Activated CD4-positive, CD25-positive, alpha-beta regulatory T cell (primary cell): ENCODE measurements around the gene HLCS.
"Not testable (repeated sequence)": the region's sequence is repeated elsewhere in the genome, so short reads cannot be mapped to it uniquely, and the experiment has no call there.

ENCODE experiments used
- DNase-seq, 4 experiments: peaks; one replicate each; lab custom pipeline; 2025; lab: John Stamatoyannopoulos, UW

HLCS gene

DNA sequence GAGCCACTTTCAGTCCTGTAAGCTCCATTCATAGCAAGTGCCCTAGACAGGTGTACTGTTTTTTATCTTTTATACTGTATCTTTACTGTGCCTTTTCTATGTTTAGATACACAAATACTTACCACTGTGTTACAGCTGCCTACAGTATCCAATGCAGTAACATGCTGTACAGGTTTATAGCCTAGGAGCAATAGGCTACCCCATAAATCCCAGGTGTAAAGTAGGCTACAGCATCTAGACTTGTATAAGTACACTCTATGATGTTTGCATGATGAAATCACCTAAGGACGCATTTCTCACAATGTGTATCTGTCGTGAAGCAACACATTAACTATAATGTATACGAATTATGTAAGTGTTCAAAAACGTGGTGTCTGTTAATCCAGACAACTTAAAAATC is 10.7 kb downstream of the HLCS start:
- DNase-seq, result no peak

DNA sequence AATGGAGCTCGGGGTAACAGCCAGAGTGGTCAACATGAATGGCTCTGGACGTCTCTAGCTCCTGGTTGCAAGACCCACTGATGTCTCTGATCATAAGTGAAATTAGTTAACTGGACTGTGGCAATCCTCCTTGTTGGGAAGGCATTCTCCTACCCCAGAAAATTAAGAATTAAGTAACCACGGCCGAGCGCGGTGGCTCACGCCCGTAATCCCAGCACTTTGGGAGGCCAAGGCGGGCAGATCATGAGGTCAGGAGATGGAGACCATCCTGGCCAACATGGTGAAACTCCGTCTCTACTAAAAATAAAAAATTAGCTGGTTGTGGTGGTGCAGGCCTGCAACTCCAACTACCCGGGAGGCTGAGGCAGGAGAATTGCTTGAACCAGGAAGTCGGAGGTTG is 14.1 kb downstream of the HLCS start:
- DNase-seq, result not testable (repeated sequence)

DNA sequence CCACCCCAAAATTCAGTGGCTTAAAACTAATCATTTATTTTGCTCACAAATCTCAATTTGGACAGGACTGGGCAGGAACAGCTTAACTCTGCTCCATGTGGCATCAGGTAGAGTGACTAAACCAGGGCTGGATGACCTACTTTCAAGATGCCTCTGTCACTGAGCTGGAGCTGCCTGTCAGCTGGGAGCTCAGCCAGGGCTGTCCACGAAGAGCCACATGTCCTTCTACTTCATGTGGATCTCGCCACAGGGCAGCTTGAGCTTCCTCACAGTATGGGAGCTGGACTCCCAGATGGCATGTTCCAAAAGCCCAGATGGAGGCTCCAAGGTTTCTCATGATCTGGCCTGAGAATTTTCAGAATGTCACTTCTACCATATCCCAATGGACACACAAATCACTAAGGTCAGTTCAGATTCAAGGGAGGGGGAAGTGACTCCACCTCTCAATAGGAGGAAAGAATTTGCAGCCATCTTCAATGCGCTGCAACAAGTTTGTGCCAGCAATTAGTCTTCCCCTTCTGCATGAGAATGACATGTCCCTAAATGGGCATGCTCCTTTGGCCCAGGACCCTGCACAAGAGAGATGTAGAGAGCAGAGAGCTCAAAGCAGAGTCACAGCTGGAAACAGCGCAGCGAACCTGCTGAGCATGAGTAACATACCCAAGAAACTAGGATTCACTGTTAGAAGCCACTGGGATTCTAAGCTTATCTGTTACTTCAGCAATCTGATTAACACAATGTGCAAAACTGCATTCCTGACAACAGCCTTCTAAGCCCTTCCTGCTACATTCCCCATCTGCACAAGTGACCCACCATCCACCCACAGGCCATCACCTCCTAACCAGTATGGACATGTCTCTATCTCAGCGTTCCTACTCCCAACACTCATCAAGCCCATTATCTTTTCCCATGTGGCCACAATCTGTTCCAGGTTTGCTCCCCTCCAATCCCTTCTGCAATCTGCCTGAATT is 17.0 kb downstream of the HLCS start:
- no peak for DNase-seq

DNA sequence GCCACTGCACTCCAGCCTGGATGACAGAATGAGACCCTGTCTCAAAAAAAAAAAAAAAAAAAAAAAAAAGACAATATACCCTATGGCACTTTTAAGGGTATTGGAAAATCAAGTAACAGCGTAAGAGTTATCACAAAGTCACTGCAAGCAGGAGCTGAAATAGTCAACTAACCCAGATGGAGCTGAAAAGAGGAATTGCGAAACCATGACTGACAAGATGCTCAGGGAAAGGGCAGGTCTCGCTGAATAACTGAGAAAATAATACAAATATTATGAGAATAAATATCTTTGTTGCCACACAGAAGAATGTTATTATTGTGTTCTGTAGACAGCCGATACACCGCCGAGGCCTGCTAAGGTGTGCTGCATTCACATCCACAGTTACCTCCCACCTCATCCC is 17.8 kb downstream of the HLCS start:
- DNase-seq, result no peak

DNA sequence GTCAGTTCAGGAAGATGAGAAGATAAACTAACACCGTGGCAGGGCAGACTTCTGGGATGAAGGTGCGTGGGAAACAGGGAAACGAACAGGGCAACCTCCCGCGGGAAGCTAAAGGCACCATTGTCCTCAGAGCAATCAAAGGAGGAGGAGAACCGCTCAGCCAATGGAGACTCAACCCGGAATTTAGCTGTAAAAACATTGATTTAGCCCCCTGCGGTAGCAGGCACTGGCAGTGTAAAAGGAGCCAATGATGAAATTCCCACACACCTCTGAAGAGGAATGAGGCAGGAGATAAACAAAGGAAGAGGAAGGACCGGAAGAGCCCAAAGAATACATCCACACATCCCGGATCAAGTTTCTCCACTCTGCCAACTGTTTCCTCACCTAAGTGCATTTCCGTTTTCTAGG is 19.5 kb downstream of the HLCS start:
- DNase-seq, result no peak

DNA sequence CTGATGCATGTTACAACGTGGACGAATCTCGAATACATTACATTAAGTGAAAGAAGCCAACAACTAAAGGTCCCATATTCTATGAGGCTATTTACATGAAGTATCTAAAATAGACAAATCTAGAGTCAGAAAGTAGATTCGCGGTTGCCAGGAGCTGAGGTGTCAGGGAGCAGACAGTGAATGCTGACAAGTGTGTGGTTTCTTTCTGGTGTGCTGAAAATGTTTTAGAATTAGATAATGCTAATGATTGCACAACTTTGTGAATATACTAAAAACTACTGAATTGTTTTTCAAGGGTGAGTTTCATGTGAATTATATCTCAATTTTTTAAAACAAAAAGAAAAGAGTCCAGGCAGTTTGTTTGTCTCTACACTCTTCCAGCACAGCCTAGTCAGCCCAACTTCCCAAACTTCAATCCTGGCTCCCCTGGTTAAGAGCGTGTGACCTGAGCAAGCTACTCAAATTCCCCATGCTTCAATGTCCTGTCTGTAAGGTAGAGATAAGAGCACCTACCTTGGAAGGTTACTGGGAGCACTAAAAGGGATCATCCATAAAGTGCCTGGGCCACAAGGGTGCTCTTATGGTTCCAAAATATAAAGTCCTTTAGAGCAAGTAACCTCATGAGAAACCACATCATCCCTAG is 20.9 kb downstream of the HLCS start:
- no peak for DNase-seq

DNA sequence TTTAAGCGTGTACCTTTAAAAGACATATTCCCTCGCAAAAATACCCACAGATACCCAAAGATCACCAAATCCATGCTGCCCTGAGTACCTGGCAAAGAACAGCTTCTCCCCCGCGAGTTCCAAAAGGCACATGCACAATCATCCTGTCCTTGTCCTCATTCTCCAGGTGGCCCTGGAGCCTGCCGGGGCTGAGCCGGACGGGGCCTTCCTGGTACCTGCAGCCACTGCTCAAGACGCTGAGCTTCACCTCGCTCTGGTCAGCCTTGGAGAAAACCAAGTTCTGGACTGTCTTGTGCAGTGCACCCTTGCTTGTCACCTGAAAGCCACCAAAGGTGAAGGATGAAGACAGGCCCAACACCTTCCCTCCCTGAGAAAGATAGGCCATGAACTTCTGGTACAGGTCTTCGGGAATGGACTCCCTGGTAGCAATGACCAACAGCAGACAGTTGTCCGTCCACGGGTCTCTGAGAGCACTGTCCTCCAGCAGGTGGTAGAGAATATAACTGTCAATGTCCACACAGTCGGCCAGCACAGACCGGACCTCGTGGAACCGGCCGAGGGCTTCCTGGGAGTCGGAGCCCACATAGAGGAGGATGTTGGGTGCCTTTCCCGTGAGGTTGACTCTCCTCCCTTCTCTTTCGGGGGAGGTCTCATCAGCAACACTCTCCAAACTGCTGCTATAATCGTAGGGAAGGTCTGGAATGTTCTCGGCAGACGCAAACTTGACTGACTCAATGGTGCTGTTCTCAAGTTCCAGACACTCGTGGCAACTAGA is 29.9 kb downstream of the HLCS start:
- no peak for DNase-seq

DNA sequence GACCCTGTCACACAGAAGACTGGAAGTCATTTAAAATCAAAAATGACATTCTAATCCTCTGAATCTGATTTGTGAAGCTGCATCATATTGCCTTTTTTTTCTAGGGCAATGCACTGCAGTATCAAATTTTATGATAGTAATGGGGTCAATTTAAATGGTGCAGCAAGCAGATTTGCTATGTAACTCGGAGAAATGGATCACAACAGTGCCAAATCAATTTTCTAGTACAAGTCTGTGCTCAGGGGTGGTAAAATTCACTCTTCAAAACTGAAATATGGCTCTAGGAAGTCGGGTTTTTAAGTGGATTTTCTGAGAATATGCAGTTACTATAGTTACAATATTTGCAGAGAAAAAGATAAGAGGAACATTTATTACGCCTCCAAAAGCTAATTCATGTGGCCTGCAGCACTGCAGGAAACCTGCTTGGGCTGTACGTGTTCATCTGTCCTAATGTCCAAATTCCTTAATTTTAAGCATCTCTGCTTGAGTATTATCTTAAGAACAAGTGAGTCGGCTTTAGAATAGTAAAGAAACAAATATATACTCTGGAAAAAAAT is 31.5 kb downstream of the HLCS start:
- no peak for DNase-seq

DNA sequence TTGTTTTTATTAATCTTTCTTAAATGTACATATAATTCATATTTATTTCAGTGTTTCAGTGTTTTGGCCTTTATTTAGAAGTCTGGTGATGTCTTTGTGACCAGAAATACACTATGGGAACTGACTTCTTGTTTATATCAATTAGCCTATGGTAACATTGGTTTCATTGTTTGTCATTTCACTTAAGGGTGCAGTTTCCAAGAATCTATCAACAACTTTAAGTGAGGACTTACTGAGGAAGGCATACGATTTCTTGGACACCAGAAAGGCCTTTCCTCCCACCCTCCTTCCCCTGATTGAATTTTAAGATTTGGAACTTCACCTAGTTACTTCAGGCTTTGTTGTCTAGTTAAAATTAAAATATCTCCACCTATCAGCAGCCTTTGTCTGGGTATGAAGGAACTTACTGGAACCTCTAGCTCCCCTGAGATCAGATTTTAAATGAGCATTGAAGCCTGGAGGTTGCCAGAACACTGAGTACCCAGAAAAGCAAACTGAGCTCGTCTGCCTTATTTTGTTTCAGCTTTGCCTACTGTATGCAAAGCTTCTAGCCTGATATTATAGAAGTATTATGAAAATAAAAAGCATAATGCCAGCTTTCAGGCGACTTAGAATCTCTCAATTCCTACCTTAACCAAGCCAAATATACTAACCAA is 34.2 kb downstream of the HLCS start:
- DNase-seq, result no peak

DNA sequence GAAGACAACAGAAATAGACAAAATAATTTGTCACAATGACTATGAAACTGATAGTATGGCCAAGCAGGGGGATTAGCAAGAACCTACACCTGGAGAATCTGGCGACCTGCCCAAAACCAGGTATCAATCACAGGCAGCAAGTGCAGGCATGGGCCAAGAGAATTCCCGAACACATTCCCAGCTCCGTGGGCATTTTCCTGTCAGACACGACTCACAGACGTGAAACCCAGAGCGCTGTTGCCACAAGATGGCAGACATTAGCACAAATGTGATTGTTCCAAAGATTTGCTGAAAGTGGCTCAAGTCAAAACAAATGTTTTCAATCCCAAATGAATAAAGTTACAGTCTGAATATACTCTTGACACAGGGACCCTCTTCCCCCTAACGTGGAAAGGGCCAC is 36.8 kb downstream of the HLCS start:
- no peak for DNase-seq

DNA sequence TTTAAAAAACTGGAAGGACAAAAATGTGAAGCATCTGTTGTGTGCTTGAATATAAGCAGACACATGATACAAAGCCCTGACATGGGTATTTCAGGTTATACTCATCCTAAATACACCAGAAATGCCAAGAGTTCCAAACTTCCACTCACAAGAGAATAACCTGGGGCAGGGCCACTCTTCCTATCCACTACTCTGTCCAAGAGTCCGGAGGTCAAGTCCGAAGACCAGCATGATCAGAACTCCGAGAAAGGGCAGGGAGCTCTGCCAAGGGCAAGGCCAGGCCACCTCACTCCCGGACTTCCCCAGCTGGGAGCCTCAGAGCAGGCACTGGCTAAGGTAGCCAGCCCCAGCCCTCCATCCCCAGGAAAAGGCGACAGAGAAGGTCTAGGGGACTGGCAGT is 37.5 kb downstream of the HLCS start:
- DNase-seq, result no peak

DNA sequence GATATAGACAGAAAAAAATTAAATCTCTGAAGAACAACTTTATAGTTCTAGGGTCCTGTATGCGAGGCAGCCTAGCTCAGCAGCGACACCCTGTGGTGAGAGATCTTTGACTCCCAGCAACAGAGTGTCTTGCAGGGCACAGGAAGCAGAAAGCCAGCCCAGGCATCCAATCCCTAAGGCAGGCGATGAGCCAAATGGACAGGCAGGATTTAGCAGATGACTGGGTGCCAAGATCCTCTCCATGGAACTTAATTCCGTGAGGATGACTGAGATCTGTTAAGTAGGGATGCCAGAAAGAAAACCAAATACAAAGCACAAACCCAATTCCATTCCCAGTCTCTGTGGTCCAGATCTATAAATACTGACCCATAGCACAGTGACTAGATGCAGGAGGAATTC is 38.8 kb downstream of the HLCS start:
- DNase-seq, result peak; percentile 36 to 65 (median 50)

DNA sequence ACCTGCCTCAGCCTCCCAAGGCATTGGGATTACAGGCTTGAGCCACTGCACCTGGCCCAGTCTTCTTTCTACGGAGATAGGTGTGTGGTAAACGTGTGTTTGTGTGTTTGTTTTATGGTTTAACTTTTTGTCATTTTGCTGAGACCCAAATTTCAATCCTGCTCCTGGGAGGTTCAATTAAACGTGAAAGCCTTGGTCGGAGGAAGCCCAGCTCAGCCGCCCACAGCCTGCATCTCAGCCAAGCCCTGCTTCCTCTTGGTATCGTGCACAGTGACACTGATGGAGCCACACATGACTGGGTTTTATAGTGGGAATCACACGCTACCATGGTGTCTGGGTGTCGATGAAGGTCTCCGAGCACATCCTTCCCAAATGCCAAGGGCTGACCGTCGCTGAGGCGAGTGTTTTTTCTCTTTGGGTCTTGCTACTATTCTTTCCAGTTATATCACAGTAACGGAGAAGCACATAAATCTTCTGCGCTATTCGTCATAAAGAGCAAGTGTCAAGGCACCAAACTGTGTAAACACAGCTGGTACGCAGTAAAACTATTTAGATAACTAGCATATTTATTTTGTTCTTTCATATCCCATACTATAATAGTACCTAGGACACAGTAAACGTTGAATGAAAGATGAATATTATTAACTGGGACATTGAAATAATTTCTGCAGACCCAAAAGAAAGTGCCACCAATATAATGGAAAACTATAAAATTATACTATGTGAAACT is 39.3 kb downstream of the HLCS start:
- no peak for DNase-seq

DNA sequence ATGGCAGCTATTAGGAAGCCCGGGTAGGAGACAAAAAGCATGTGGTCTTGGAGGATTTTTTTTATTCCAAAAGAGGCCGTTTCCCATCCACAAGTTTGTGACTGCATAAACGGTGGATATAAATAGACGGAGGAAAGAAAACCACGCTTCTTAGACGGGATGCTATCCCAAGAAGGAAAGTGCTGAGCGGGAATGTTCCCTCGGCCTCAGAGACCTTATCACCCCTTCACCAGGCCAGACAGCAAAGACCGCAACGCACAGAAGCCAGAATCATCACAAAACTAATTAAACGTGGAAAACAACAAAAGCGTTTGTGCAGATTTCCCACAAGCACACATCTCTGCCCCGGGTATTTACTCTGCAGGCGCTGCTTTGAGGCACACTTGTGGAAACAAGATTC is 43.2 kb downstream of the HLCS start:
- DNase-seq, result no peak

DNA sequence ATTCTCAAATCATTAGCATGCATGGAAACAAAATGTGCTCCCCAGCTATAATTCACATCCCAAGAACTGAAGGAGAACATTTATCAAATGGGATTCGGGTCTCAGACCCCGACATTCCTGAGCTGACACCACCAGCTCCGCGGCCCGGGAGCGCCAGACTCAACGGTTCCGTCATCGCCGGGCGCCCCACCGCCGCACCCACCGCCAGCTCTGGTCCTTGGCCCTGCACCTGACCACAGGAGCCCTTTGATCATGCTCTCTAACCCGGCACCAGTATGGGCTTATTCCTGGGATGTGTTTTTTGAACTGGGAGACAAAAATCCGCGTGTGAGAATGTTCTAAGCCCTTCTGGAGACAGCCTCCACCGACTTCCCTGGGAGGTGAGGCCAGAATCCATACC is 43.6 kb downstream of the HLCS start:
- no peak for DNase-seq

DNA sequence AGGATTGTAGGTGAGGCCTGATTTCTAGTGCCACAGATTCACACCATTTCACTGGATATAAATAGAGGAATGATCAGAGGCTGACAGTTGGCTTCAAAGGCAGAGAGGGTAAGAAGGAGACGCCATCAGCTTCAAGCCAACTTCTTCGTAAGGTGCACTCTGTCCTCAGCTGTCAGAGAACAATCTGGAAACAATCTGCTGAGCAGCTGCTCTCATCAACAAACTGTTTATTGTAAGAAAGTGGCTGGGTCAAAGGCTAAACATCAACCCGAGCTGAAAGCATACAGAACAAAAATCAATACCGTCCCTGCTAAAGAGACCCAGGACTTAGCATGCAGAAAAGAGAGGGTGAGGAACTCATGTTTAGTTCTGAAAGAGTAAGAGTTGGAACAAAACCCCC is 48.2 kb downstream of the HLCS start:
- DNase-seq, result no peak

DNA sequence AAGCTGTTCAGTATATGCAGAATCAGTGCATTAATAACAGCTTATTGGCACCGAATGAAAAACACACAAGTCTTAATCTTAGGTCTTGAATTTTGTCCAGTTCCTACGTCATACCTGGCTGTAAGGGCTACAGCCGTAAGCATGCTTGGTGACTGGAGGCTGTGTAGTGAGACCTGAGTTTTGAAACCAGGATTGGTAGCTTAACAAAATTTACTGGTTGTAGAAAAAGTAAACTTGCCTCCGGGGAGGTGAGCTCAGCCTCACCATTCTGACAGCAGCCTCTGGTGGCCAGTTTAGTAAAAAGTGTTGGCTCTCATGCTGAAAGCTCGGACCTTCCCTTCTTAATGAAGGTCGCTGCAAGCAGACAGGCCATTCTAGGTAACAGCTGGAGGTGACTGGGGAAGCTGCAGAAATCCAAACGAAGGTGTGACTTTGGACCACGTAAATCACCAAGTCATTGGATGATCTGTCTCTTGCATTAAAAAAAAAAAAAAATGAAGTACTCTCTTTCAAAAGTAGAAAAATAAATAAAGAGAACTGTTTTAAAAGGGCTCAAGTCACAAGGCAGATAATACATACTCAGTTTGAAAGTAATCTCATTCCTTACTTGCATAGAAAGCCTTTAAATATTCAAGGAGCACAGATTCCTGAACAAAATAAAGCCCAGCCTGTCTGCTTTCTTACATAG is 48.9 kb downstream of the HLCS start:
- no peak for DNase-seq

DNA sequence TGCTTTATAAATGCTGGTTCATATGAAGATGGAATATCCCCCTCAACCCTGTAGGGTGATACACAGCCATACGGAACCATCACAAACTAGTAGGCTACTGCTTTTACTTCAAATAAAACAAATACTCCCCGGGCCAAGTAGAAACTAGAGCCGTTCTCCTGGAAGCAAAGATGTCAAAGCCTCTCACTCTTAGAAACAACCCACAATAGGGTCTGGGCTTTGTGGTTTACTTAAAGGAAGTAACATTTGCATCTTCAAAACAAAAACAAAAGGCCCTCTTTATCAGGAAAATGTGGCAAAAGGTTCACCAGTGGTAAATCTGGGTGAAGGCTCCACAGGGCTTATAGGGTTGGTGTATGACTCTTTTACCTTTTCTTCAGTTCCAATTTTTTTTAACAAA is 49.8 kb downstream of the HLCS start:
- no peak for DNase-seq

DNA sequence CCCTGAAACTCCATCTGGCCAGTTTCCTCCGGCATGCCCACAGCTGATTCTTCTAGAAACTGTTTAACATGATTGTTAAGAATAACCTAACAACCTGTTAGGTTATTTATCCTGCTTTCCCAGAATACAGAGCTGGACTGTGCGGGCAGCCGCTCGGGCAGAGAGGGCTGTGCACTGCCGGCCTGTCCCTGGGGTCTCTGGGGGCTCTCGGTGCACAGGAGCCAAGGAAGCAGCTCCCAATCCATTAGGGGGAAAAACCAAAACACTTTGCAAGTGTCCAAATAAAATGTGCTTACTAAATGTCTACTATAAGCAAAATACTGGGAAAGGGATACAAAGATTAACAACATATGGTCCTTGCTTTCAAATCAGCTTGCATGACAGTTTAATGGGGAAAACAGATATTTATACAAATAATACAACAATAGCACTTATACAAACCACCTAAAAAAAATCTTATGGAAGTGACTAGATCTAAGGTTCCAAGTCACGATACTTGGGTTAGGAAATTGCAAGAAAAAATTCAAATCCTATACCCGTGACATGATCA is 50.7 kb downstream of the HLCS start:
- no peak for DNase-seq

DNA sequence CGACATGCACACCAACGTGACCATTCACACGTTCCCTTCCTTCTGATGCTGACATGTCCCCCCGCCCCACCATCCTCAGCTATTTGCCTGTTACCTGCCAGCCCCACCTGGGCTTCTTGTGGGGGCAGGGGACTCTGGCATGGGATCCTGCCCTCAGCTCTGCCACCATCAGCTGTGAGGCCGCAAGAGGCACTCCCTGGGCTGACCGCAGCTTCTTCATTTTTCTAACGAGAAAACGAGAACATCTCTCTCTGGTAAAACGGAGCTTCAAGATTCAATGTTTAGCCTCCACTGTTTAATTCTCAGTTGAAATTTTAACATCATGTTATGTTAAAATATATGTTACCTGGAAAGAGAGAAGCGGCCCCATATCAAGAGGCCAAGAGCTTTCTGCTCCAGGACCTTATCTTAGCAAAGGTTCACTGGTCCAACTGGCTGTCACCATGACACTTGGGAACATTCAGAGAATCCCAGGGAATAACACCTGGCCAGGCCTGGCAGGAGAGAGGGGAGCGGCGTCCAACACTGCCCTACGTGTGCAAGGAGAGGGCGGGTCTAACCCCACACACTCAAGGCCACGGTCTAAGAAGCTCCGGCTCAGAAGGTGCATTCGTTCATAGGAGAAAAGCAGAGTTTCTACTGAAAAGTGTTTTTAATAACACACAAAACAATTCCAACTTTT is 51.3 kb downstream of the HLCS start:
- no peak for DNase-seq
